Brain pericyte (primary cell): ENCODE data around the gene GTF3C5.
"Not testable (repeated sequence)": the region's sequence is repeated elsewhere in the genome, so short reads cannot be mapped to it uniquely, and the experiment has no call there.

Experiments
- DNase-seq: peaks from one replicate; pipeline ENCODE4 v3.0.0-alpha.2; 2012; ENCODE audit warnings: low read depth, low spot score

Gene GTF3C5

GRCh38 chr9:133054194-133054890 is 23.5 kb downstream of the GTF3C5 start:
- no peak for DNase-seq

- DNase-seq: peak; percentile 67
These were observed 24.2 kb downstream of the GTF3C5 start for GRCh38 chr9:133054966-133055365.

- no peak for DNase-seq
These were observed 25.1 kb downstream of the GTF3C5 start for GRCh38 chr9:133055788-133056420.

DNA sequence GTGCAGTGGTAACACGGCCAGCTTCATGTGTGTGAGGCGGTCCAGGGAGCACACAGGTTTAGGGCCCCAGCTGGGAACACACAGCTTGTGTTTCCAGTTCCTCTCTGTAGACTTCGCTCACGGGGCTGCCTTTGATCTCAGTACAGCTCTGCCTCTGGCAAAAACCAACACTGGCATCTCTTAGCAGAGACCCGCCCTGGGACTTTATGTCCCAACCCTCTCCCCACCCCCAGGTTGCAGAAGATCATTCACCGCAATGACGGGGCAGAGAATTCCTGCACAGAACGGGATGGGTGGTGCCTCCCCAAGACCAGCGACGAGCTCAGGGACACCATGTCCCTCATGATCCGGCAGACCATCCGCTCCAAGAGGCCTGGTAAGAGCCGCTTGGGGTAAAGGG is 25.7 kb downstream of the GTF3C5 start:
- DNase-seq: no peak

GRCh38 chr9:133057006-133057405 is 26.2 kb downstream of the GTF3C5 start:
- no peak for DNase-seq

- DNase-seq: no peak
These were observed 26.8 kb downstream of the GTF3C5 start for GRCh38 chr9:133057553-133057952.

DNA sequence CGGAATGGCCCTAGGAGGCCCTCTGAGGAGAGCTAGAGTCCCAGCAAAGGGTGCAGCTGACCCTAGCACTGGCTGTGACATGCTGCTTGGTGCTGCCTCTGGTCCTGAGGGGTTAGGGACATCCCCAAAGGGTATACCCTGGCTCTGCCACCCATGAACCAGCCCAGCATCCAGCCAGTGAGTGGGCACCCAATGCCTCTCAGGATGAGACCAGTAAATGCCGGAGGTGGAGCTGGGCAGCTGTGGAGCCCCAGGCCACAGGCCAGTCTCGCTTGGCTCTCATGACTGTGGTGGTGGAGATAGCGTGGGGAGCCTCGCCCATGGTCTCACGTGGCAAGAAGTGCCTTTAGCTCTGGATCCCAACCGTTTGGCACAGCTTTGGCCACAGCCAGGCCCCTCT is 27.3 kb downstream of the GTF3C5 start:
- no peak for DNase-seq

DNA sequence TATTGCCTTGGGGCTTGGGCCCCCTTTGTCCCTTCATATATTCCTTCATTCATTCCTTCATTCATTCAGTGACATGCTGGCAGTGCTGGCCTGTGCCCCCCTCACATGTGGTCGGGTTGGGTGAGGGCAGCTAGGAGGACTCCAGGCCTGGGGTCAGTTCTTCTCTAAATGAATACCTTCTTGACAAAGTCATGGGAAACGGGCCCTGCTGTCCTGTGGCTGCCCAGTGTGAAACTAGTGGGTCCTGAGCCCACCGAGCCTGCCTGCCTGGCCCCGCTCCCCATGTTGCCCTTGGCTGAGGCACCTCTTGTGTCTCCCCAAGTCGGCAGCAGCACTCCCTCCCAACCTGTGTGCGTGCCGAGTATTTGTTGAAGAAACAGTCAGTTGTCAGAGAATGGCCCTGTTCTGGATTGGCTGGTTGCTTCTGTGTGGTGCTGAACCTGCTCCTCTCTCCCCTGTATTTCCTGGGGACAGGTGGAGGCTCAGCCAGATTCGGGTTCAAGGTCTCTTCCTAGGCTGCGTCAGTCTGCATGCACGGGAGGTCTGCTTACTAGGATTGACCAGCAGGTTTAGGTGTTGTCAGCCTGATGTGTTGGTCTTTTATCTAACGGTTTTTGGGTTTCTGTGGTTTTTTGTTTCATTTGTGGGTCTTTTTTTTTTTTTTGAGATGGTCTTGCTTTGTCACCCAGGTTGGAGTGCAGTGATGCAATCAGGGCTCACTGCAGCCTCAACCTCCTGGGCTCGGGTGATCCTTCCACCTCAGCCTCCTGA is 27.9 kb downstream of the GTF3C5 start:
- DNase-seq: no peak

GRCh38 chr9:133059623-133060022 is 28.8 kb downstream of the GTF3C5 start:
- no peak for DNase-seq

DNA sequence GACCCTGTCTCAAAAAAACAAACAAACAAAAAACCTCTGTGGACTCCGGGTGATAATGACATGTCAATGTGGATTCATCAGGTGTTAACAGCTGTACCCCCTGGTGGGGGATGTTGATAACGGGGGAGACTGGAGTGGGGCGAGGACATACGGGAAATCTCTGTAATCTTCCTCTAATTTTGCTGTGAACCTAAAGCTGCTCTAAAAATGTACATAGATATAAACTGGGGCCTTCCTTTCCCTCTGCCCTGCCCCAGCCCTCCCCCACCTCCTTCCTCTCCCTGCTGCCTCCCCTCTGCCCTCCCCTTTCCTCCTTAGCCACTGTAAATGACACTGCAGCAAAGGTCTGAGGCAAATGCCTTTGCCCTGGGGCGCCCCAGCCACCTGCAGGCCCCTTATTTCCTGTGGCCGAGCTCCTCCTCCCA is 29.6 kb downstream of the GTF3C5 start:
- DNase-seq: no peak

- DNase-seq: not testable (repeated sequence)
These were observed 30.4 kb downstream of the GTF3C5 start for GRCh38 chr9:133061019-133061763.

GRCh38 chr9:133061764-133062145 is 31.0 kb downstream of the GTF3C5 start, which contains the start of gene CEL:
Gene CEL, plus strand, starts transcription at chr9:133061981. Its CDS starts 22 bp downstream, at chr9:133062003.
- not testable (repeated sequence) for DNase-seq

GRCh38 chr9:133062569-133062968 is 31.8 kb downstream of the GTF3C5 start:
- not testable (repeated sequence) for DNase-seq

DNA sequence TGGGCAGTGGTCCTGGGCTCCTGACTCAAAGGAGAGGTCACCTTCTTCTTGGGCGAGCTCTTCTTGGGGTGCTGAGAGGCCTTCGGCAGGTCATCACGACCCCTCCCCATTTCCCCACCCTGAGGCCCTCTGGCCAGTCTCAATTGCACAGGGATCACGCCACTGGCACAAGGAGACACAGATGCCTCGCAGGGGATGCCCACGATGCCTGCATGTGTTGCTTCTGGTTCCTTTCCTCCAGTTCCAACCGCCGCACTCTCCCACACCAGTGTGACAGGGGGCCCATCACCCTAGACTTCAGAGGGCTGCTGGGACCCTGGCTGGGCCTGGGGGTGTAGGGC is 32.3 kb downstream of the GTF3C5 start:
- no peak for DNase-seq

GRCh38 chr9:133063500-133064231 is 32.9 kb downstream of the GTF3C5 start:
- no peak for DNase-seq

DNA sequence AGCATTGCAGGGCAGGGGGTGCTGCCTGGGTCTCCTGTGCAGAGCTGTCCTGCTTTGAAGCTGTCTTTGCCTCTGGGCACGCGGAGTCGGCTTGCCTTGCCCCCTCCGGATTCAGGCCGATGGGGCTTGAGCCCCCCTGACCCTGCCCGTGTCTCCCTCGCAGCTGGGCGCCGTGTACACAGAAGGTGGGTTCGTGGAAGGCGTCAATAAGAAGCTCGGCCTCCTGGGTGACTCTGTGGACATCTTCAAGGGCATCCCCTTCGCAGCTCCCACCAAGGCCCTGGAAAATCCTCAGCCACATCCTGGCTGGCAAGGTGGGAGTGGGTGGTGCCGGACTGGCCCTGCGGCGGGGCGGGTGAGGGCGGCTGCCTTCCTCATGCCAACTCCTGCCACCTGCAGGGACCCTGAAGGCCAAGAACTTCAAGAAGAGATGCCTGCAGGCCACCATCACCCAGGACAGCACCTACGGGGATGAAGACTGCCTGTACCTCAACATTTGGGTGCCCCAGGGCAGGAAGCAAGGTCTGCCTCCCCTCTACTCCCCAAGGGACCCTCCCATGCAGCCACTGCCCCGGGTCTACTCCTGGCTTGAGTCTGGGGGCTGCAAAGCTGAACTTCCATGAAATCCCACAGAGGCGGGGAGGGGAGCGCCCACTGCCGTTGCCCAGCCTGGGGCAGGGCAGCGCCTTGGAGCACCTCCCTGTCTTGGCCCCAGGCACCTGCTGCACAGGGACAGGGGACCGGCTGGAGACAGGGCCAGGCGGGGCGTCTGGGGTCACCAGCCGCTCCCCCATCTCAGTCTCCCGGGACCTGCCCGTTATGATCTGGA is 33.7 kb downstream of the GTF3C5 start:
- no peak for DNase-seq

DNA sequence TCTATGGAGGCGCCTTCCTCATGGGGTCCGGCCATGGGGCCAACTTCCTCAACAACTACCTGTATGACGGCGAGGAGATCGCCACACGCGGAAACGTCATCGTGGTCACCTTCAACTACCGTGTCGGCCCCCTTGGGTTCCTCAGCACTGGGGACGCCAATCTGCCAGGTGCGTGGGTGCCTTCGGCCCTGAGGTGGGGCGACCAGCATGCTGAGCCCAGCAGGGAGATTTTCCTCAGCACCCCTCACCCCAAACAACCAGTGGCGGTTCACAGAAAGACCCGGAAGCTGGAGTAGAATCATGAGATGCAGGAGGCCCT is 34.2 kb downstream of the GTF3C5 start:
- no peak for DNase-seq

DNA sequence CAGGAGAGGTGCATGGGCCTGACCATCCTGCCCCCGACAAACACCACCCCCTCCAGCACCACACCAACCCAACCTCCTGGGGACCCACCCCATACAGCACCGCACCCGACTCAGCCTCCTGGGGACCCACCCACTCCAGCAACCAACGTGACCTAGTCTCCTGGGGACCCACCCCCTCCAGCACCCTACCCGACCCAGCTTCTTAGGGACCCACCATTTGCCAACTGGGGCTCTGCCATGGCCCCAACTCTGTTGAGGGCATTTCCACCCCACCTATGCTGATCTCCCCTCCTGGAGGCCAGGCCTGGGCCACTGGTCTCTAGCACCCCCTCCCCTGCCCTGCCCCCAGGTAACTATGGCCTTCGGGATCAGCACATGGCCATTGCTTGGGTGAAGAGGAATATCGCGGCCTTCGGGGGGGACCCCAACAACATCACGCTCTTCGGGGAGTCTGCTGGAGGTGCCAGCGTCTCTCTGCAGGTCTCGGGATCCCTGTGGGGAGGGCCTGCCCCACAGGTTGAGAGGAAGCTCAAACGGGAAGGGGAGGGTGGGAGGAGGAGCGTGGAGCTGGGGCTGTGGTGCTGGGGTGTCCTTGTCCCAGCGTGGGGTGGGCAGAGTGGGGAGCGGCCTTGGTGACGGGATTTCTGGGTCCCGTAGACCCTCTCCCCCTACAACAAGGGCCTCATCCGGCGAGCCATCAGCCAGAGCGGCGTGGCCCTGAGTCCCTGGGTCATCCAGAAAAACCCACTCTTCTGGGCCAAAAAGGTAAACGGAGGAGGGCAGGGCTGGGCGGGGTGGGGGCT is 35.6 kb downstream of the GTF3C5 start:
- no peak for DNase-seq

GRCh38 chr9:133067006-133067405 is 36.2 kb downstream of the GTF3C5 start:
- no peak for DNase-seq

GRCh38 chr9:133067813-133068212 is 37.0 kb downstream of the GTF3C5 start:
- DNase-seq: no peak
